Progenitor cell of endocrine pancreas (in vitro differentiated cells): Measurements from ENCODE around the gene GRM8. TPM values are rescaled to one million over a fixed set of nuclear protein-coding genes. Genes with fewer than 3 reads are reported as not detected.

Experiments
- DNase-seq: peaks from one replicate; pipeline ENCODE4 v3.0.0; 2021; ENCODE audit warnings: low spot score; ENCODE audit not compliant: unreplicated experiment
- H3K27ac Mint-ChIP-seq: 2 replicates; pipeline ENCODE4 v1.8.0; 2021; ENCODE audit warnings: mild to moderate bottlenecking, moderate library complexity, mixed read lengths
- H3K27me3 Mint-ChIP-seq: 2 replicates; pipeline ENCODE4 v1.8.0; 2021; ENCODE audit warnings: mixed read lengths
- H3K36me3 Mint-ChIP-seq: 2 replicates; pipeline ENCODE4 v1.8.0; 2022; ENCODE audit warnings: mixed read lengths; ENCODE audit not compliant: insufficient read depth
- H3K4me1 Mint-ChIP-seq: 2 replicates; pipeline ENCODE4 v1.8.0; 2021; ENCODE audit warnings: low read depth, mixed read lengths
- H3K4me3 Mint-ChIP-seq: 2 replicates; pipeline ENCODE4 v1.8.0; 2021; ENCODE audit warnings: low read depth, mild to moderate bottlenecking, moderate library complexity, mixed read lengths
- H3K9me3 Mint-ChIP-seq: 2 replicates; pipeline ENCODE4 v1.8.0; 2021; ENCODE audit warnings: low read depth, mixed read lengths
- CTCF ChIP-seq: fragments of 200-600 bp; sonication (generic); IDR thresholded peaks from one replicate; pipeline ENCODE4 v1.5.0; 2021; ENCODE audit warnings: antibody characterized with exemption, mild to moderate bottlenecking; ENCODE audit not compliant: unreplicated experiment
- total RNA-seq: library from RNA; stranded (reverse); gene quantifications from 2 replicates; pipeline ENCODE4 v1.2.1, GENCODE V29; 2021

The GRM8 gene
- total RNA-seq, 1 donor from 2014 or later: 4.2 TPM

DNA sequence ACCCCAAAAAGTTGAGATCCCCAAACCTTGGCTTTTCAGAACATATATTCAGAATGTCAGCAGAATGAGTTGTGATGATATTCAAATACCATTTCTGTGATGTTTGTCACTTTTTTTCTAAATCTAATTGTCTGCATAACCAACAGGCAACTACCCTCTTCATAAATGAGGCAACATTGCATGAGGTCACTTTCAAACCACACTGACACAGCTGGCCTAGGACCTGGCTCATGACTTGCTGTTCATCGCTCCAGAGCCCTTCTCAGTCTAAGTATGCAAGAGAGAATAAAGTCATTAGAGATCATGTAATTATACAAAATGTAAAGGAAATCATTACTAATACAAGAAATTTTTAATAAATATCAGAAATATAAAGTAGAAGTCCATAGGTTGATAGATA, 681.9 kb downstream of the GRM8 start:
- no peak for TF ChIP-seq CTCF
- H3K27me3 Mint-ChIP-seq: no peaks in the 10 kb centered on the region
- H3K4me1 Mint-ChIP-seq: peaks cover 7% of the 10 kb centered on the region
- no peaks in the 10 kb centered on the region for H3K36me3 Mint-ChIP-seq
- H3K4me3 Mint-ChIP-seq: no peak overlapping the region
- H3K9me3 Mint-ChIP-seq: peaks cover 4% of the 10 kb centered on the region
- no peak overlapping the region for H3K27ac Mint-ChIP-seq
- no peak for DNase-seq

DNA sequence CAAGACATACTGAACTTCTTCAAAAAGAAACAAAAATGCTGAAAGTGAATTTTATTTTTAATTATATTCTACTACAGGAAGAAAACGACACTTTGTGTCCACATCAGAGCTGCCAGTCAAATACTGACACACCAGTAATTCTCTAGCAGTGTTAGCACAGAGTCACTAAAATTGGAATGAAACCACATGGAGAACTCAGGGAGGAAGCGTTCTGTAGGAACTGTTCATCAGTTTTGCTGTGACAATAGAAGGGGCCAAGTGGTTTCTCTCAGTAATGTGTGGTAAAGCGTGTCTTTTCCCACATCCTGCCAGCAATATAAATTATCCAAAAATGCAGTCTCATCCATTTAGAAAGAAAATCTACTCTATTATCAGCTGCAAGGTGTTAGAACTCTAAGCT, 683.3 kb downstream of the GRM8 start:
- H3K4me3 Mint-ChIP-seq: no peak overlapping the region
- no peak for TF ChIP-seq CTCF
- DNase-seq: no peak
- H3K4me1 Mint-ChIP-seq: peaks cover 2% of the 10 kb centered on the region
- no peaks in the 10 kb centered on the region for H3K27me3 Mint-ChIP-seq
- H3K36me3 Mint-ChIP-seq: no peaks in the 10 kb centered on the region
- no peak overlapping the region for H3K27ac Mint-ChIP-seq
- H3K9me3 Mint-ChIP-seq: peaks cover 6% of the 10 kb centered on the region

DNA sequence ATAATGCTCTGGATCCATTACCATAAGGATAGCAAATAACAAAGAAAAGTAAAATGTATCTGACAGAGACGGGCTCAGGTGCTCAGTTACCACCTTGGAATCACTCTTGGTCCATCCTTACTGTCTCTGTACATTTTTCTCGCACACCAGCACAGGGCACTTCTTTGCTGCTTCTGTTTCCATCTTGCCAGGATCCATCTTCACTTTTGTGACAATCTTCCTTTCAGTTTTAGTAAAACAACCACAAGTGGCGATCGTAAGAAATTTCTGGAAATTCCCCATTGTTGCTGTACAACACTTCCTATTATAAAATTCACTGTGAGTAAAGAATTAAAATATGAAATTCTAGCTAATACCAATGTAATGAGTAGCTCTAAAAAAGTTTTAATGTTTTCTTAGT, 695.5 kb downstream of the GRM8 start:
- no peaks in the 10 kb centered on the region for H3K9me3 Mint-ChIP-seq
- no peak overlapping the region for H3K27ac Mint-ChIP-seq
- no peak for TF ChIP-seq CTCF
- no peak overlapping the region for H3K4me3 Mint-ChIP-seq
- no peaks in the 10 kb centered on the region for H3K4me1 Mint-ChIP-seq
- no peak for DNase-seq
- no peaks in the 10 kb centered on the region for H3K27me3 Mint-ChIP-seq
- H3K36me3 Mint-ChIP-seq: no peaks in the 10 kb centered on the region

DNA sequence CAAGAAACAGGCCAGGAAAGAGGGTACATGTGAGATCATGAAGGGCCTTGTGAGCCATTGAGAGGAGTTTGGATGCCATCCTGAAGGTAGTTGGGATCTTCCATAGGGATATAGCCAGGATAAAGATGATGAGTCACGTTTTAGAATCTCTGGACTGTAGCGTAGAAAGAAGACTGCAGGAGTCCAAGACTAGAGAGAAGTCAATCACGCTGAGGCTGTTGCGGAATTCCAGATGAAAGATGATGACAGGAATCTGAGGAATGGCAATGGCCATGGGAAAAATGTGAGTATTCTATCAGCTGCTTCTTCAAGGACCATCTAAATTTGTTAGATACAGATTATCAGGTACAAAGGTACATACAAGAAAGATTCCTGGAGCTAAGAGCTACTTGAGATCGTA, 711.3 kb downstream of the GRM8 start:
- TF ChIP-seq CTCF: no peak
- no peak for DNase-seq
- Mint-ChIP-seq H3K9me3 (no peaks in the 10 kb centered on the region), H3K27me3 (no peaks in the 10 kb centered on the region), H3K4me1 (peaks cover 3% of the 10 kb centered on the region), H3K36me3 (no peaks in the 10 kb centered on the region), H3K4me3 (no peak overlapping the region), H3K27ac (no peak overlapping the region)

DNA sequence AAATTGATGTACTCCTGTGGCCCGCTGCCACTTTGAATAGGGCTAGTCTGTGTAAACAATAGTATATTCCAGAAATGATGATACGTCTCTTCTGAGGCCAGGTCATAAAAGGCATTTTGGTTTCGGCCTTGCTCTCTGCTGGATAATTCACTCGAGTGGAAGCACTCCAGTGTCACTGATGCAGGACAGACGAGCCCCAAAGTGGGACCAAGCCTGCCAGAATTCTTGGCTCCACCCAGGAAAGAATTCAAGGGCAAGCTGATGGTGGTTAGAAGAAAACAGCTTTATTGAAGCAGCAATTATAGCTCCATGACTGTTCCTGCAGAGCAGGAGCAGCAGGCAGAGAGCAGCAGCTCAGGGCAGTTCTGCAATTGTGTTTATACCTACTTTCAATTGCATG, 717.6 kb downstream of the GRM8 start:
- DNase-seq: no peak
- H3K4me1 Mint-ChIP-seq: peaks cover 7% of the 10 kb centered on the region
- H3K27me3 Mint-ChIP-seq: no peaks in the 10 kb centered on the region
- no peak overlapping the region for H3K27ac Mint-ChIP-seq
- H3K36me3 Mint-ChIP-seq: no peaks in the 10 kb centered on the region
- TF ChIP-seq CTCF: no peak
- H3K9me3 Mint-ChIP-seq: no peaks in the 10 kb centered on the region
- H3K4me3 Mint-ChIP-seq: no peak overlapping the region
